HL-60 (cell line): Measurements from ENCODE around the gene RBMS3.

Source experiments
- DNase-seq, 2 experiments: peaks; one replicate each; pipeline ENCODE4 v3.0.0-alpha.2; 2010 to 2020; ENCODE audit warnings: low read depth in 1 of 2, low spot score in 1 of 2
- H3K27ac ChIP-seq: fragments of 250-450 bp; sonication (Bioruptor Pico); replicated peaks from 2 replicates; pipeline ENCODE4 v1.5.1; 2020; ENCODE audit warnings: mild to moderate bottlenecking, moderate library complexity
- H3K27me3 ChIP-seq: fragments of 250-450 bp; sonication (Bioruptor Pico); 2 replicates; pipeline ENCODE4 v1.5.1; 2021; ENCODE audit warnings: mild to moderate bottlenecking, moderate library complexity; ENCODE audit not compliant: insufficient read depth, poor library complexity, severe bottlenecking
- H3K4me3 ChIP-seq: replicated peaks from 2 replicates; pipeline ENCODE4 v1.5.1; 2011; ENCODE audit warnings: mild to moderate bottlenecking, control low read depth, low read length; ENCODE audit not compliant: insufficient read depth
- GABPA ChIP-seq: IDR thresholded peaks from 2 replicates; pipeline ENCODE4 v1.6.1; 2012; ENCODE audit warnings: low read depth
- POLR2AphosphoS5 ChIP-seq: IDR thresholded peaks from 2 replicates; pipeline ENCODE4 v1.6.1; 2012; ENCODE audit warnings: low read depth
- SPI1 ChIP-seq: IDR thresholded peaks from 2 replicates; pipeline ENCODE4 v1.6.1; 2012; ENCODE audit warnings: low read depth, mild to moderate bottlenecking, borderline replicate concordance
- TF ChIP-seq, protein P1 (sequence below): IDR thresholded peaks from 2 replicates; pipeline ENCODE4 v1.6.1; 2012; ENCODE audit warnings: low read depth; ENCODE audit not compliant: insufficient replicate concordance
- TF ChIP-seq, protein P2 (sequence below): IDR thresholded peaks from one replicate; pipeline ENCODE4 v1.5.1; 2011; ENCODE audit warnings: low read length, control low read depth, inconsistent platforms; ENCODE audit not compliant: insufficient read depth

Gene RBMS3

DNA sequence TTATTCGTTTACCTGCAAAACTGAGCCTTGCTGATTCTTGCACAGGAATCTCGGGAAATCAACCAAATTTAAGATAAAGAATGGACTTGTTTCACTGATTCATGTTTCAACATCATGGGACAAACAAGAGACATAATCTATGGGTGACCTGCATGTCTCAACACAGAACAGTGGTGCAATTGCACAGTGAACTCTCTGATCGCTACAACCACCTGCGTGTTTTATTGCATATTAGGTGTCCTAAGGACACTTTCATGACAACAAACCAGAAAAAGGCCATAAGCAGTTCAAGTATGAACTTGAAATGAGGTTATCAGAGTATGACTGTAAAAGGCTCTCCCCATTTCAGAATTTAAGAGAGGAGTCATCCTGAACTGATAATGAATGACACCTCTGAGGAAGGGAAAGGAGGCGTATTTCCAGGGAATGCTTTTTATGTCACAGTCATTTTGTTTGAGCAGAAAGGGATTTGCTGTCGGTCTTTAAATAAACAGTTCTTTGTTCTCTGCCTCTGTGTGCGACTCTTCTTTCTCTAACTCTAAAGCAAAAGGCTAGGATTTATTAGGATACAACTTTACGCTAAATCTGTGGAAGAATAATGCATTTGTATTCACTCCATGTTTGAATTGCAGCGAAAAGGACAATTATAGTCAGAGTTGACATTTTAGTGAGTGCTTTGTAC lies 167.2 kb downstream of the RBMS3 start:
- TF ChIP-seq, protein P1, sequence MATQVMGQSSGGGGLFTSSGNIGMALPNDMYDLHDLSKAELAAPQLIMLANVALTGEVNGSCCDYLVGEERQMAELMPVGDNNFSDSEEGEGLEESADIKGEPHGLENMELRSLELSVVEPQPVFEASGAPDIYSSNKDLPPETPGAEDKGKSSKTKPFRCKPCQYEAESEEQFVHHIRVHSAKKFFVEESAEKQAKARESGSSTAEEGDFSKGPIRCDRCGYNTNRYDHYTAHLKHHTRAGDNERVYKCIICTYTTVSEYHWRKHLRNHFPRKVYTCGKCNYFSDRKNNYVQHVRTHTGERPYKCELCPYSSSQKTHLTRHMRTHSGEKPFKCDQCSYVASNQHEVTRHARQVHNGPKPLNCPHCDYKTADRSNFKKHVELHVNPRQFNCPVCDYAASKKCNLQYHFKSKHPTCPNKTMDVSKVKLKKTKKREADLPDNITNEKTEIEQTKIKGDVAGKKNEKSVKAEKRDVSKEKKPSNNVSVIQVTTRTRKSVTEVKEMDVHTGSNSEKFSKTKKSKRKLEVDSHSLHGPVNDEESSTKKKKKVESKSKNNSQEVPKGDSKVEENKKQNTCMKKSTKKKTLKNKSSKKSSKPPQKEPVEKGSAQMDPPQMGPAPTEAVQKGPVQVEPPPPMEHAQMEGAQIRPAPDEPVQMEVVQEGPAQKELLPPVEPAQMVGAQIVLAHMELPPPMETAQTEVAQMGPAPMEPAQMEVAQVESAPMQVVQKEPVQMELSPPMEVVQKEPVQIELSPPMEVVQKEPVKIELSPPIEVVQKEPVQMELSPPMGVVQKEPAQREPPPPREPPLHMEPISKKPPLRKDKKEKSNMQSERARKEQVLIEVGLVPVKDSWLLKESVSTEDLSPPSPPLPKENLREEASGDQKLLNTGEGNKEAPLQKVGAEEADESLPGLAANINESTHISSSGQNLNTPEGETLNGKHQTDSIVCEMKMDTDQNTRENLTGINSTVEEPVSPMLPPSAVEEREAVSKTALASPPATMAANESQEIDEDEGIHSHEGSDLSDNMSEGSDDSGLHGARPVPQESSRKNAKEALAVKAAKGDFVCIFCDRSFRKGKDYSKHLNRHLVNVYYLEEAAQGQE, result no peak
- TF ChIP-seq GABPA (no peak), POLR2AphosphoS5 (no peak), SPI1 (no peak)
- TF ChIP-seq, protein P2, sequence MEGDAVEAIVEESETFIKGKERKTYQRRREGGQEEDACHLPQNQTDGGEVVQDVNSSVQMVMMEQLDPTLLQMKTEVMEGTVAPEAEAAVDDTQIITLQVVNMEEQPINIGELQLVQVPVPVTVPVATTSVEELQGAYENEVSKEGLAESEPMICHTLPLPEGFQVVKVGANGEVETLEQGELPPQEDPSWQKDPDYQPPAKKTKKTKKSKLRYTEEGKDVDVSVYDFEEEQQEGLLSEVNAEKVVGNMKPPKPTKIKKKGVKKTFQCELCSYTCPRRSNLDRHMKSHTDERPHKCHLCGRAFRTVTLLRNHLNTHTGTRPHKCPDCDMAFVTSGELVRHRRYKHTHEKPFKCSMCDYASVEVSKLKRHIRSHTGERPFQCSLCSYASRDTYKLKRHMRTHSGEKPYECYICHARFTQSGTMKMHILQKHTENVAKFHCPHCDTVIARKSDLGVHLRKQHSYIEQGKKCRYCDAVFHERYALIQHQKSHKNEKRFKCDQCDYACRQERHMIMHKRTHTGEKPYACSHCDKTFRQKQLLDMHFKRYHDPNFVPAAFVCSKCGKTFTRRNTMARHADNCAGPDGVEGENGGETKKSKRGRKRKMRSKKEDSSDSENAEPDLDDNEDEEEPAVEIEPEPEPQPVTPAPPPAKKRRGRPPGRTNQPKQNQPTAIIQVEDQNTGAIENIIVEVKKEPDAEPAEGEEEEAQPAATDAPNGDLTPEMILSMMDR, result no peak
- Histone ChIP-seq H3K27me3 (no peaks in the 10 kb centered on the region), H3K4me3 (no peak overlapping the region), H3K27ac (no peak overlapping the region)
- no peak for DNase-seq

DNA sequence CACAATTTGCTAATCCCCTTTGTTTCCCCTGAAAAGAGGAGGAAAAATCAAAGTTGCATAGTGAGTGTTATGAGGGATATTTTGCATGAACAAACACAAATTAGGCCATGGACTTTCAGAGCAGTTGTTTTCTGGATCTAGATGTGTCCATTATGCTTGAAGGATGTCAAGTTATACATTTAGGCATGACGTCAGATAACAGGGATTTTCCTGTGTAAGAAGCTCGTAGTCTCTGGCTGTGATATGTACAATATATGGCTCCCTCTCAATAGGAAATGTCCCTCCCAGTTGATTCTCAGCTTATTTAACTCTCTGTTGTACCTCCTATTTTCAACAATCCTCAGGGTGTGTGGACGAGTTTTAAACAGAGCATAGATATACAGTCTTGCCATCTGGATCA lies 171.0 kb downstream of the RBMS3 start:
- Histone ChIP-seq H3K27ac (no peak overlapping the region), H3K4me3 (no peak overlapping the region), H3K27me3 (no peaks in the 10 kb centered on the region)
- TF ChIP-seq GABPA, result no peak
- DNase-seq, result no peak

DNA sequence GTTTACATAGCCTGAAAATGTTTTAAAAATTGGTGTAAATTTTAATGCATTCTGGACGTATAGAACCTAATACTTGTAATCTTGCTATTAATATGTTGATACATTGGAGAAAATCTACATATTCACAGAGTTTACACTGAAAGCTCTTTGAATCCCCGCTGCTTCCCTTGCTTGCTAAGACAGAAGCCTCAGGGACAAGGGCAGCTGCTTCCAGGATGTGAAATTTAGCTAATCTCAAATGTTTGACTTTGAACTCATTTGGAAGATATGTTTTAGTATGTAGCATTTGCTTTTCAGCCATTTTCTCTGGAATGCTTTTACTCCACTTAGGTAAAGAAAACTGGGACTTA lies 172.0 kb downstream of the RBMS3 start:
- TF ChIP-seq GABPA, result no peak
- TF ChIP-seq, protein P1, result no peak
- TF ChIP-seq, protein P2, result no peak
- no peak for TF ChIP-seq POLR2AphosphoS5
- TF ChIP-seq SPI1, result no peak
- H3K4me3 ChIP-seq, result no peak overlapping the region
- H3K27ac ChIP-seq, result no peak overlapping the region
- H3K27me3 ChIP-seq, result no peaks in the 10 kb centered on the region
- DNase-seq, result no peak

DNA sequence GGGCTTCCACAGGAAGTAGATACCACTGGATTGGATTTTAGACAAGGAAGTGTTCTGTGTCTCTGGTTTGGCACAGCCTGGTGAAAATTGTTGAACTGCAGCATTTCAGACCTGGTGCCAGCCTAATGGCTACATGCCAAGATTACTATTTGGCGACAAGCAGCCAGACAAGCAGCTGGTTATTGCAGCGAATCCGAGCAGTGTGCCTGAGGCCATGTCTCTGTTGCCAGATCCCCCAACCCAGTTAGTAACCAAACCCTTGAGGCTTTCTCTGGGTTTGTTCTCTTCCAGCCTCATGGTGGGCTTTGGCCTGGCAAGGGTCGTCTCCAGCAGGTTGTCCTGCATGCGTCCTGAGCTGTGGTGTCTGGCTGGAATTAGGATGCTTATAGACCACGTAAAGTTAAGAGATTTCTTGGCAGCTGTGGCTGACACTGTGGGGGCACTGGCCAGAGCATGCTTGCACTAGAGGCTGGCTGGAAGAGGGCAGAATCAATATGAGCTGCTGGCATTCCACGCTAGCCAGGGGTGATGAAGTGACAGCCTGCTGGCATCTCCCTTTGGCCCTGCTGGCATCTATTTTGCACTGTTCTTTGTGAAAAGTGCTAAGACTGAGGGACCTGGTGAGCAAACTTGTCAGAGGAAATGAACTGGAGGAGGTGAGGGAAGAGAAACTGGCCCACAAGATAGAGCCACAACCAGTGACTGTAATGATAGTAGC lies 172.6 kb downstream of the RBMS3 start:
- Histone ChIP-seq H3K27me3 (no peaks in the 10 kb centered on the region), H3K27ac (no peak overlapping the region), H3K4me3 (no peak overlapping the region)
- TF ChIP-seq POLR2AphosphoS5, result no peak
- TF ChIP-seq, protein P1, result no peak
- no peak for TF ChIP-seq SPI1
- TF ChIP-seq, protein P2, result no peak
- no peak for TF ChIP-seq GABPA
- DNase-seq, result no peak
